Prostate gland (tissue), 2 donors: ENCODE results near the gene ITPR1.

Experiments used
- CTCF ChIP-seq, 4 experiments: fragments of 200-600 bp in 2 of 4; fragments of 450-650 bp in 2 of 4; sonication (generic) in 2 of 4; IDR thresholded peaks; 1 replicate in 3 of 4; 2 replicates in 1 of 4; pipeline ENCODE4 v1.5.1; 2016 to 2019; ENCODE audit warnings: antibody characterized with exemption in 4 of 4, mild to moderate bottlenecking in 2 of 4, moderate library complexity in 2 of 4
- POLR2AphosphoS5 ChIP-seq: sonication (generic); formaldehyde crosslinking; IDR thresholded peaks from one replicate; pipeline ENCODE4 v1.6.1; 2017; ENCODE audit warnings: antibody characterized with exemption

GRCh38 chr3:4467522-4467867, 25.7 kb upstream of the ITPR1 start:
- TF ChIP-seq POLR2AphosphoS5: no peak
- TF ChIP-seq CTCF (IDR thresholded peaks at IDR 0.05): no peak
